ENCODE results near the gene COG5.

GRCh38 chr7:107181172-107181571 is 382.5 kb downstream of the COG5 start:
- TF ChIP-seq CTCF (conservative IDR thresholded peaks at IDR 0.05; ENCODE audit: low read depth, low read length) (no peak), EZH2 (IDR thresholded peaks at IDR 0.05; ENCODE audit: borderline replicate concordance, low read depth, low read length, poor library complexity, severe bottlenecking) (no peak)
